SK-N-SH (cell line): ENCODE measurements around the gene TTC7B. TPM values are rescaled to one million over a fixed set of nuclear protein-coding genes. Genes with fewer than 3 reads are reported as not detected.

Source experiments
- CTCF ChIA-PET: fragments of 300-600, 350-600 bp; formaldehyde crosslinking; extraction: SDS; loops from one replicate; lab custom pipeline; 2021; lab: Yijun Ruan, JAX
- POLR2A ChIA-PET: fragments of 350-600 bp; sonication (Branson Sonifier 250); formaldehyde crosslinking; extraction: SDS; loops from one replicate; lab custom pipeline; 2020; ENCODE audit warnings: antibody characterized with exemption, inconsistent platforms; lab: Yijun Ruan, JAX
- DNase-seq: peaks from one replicate; pipeline ENCODE4 v3.0.0; 2012
- H2AFZ ChIP-seq: fragments of 200-600 bp; sonication (generic); 2 replicates; pipeline ENCODE4 v1.8.1; 2016; ENCODE audit warnings: antibody characterized with exemption, mild to moderate bottlenecking, low read depth
- H3F3A ChIP-seq: fragments of 200-600 bp; sonication (generic); replicated peaks from 2 replicates; pipeline ENCODE3; 2016; ENCODE audit warnings: antibody characterized with exemption, mild to moderate bottlenecking; ENCODE audit not compliant: insufficient read depth
- H3K27ac ChIP-seq, 2 experiments: fragments of 200-500 bp in 1 of 2; fragments of 200-600 bp in 1 of 2; sonication (Bioruptor generic) in 1 of 2; sonication (generic), shearing (Covaris generic) in 1 of 2; 2 replicates each; pipeline versions ENCODE4 v1.5.1 to v1.6.1; 2014 to 2016; ENCODE audit warnings: low read depth in 2 of 2, inconsistent platforms in 1 of 2, low read length in 1 of 2, mild to moderate bottlenecking in 1 of 2, mixed read lengths in 1 of 2
- H3K27me3 ChIP-seq: fragments of 200-600 bp; sonication (generic), shearing (Covaris generic); 2 replicates; pipeline ENCODE4 v1.6.1; 2016; ENCODE audit warnings: mixed run types; ENCODE audit not compliant: insufficient read depth
- H3K36me3 ChIP-seq, 2 experiments: fragments of 200-500 bp in 1 of 2; fragments of 200-600 bp in 1 of 2; sonication (Bioruptor generic) in 1 of 2; sonication (generic) in 1 of 2; replicated peaks in 1 of 2; 2 replicates each; pipeline versions ENCODE3 to v1.5.1; 2014 to 2016; ENCODE audit warnings: low read length in 1 of 2, mild to moderate bottlenecking in 1 of 2; ENCODE audit not compliant: insufficient read depth in 2 of 2, control insufficient read depth in 1 of 2
- H3K4me1 ChIP-seq, 2 experiments: fragments of 200-500 bp in 1 of 2; fragments of 200-600 bp in 1 of 2; sonication (Bioruptor generic) in 1 of 2; sonication (generic), shearing (Covaris generic) in 1 of 2; 2 replicates each; pipeline versions ENCODE4 v1.5.1 to v1.6.1; 2014 to 2016; ENCODE audit warnings: low read depth in 1 of 2, low read length in 1 of 2, mixed run types in 1 of 2; ENCODE audit not compliant: insufficient read depth in 2 of 2, control insufficient read depth in 1 of 2
- H3K4me2 ChIP-seq: fragments of 200-600 bp; sonication (generic), shearing (Covaris generic); 2 replicates; pipeline ENCODE4 v1.6.1; 2017; ENCODE audit warnings: mixed run types
- H3K4me3 ChIP-seq, 2 experiments: fragments of 200-500 bp in 1 of 2; fragments of 200-600 bp in 1 of 2; sonication (Bioruptor generic) in 1 of 2; sonication (generic), shearing (Covaris generic) in 1 of 2; 2 replicates each; pipeline versions ENCODE4 v1.5.1 to v1.8.1; 2014 to 2016; ENCODE audit warnings: low read depth in 2 of 2, inconsistent platforms in 1 of 2, low read length in 1 of 2, mild to moderate bottlenecking in 1 of 2, mixed read lengths in 1 of 2, moderate library complexity in 1 of 2
- H3K79me2 ChIP-seq: fragments of 200-600 bp; sonication (generic); 2 replicates; pipeline ENCODE4 v1.8.1; 2017; ENCODE audit warnings: mild to moderate bottlenecking; ENCODE audit not compliant: insufficient read depth
- H3K9ac ChIP-seq: fragments of 200-600 bp; sonication (generic); 2 replicates; pipeline ENCODE4 v1.6.1; 2017; ENCODE audit warnings: mixed run types
- H3K9me2 ChIP-seq: fragments of 200-600 bp; sonication (generic); 2 replicates; pipeline ENCODE4 v1.6.1; 2017; ENCODE audit warnings: mixed run types
- H3K9me3 ChIP-seq: fragments of 200-600 bp; sonication (generic); 2 replicates; pipeline ENCODE4 v1.6.1; 2017; ENCODE audit warnings: mixed run types, mild to moderate bottlenecking, moderate library complexity
- H4K20me1 ChIP-seq: fragments of 200-600 bp; sonication (generic); 2 replicates; pipeline ENCODE4 v1.6.1; 2017; ENCODE audit warnings: mild to moderate bottlenecking, mixed run types; ENCODE audit not compliant: insufficient read depth
- CHD2 ChIP-seq: fragments of 150-350 bp; IDR thresholded peaks from 2 replicates; pipeline ENCODE4 v1.6.1; 2018; ENCODE audit warnings: low read length; ENCODE audit not compliant: partially characterized antibody
- EP300 ChIP-seq, 2 experiments: IDR thresholded peaks; 2 replicates each; pipeline versions ENCODE4 v1.4.0 to v1.6.1; 2012; ENCODE audit warnings: borderline replicate concordance in 1 of 2, low read depth in 1 of 2, low read length in 1 of 2
- FOSL2 ChIP-seq: IDR thresholded peaks from 2 replicates; pipeline ENCODE4 v1.4.0; 2012; ENCODE audit warnings: low read depth, mild to moderate bottlenecking, moderate library complexity, borderline replicate concordance
- FOXJ3 ChIP-seq: sonication (generic); formaldehyde crosslinking; IDR thresholded peaks from 2 replicates; pipeline ENCODE4 v1.5.1; 2020; ENCODE audit warnings: mild to moderate bottlenecking, missing genetic modification reagents
- GABPA ChIP-seq: IDR thresholded peaks from 2 replicates; pipeline ENCODE4 v1.4.0; 2012; ENCODE audit warnings: low read depth, mild to moderate bottlenecking
- JUND ChIP-seq: IDR thresholded peaks from 2 replicates; pipeline ENCODE4 v1.4.0; 2012
- MEF2A ChIP-seq: IDR thresholded peaks from 2 replicates; pipeline ENCODE4 v1.4.0; 2012; ENCODE audit warnings: low read depth, borderline replicate concordance
- RFX5 ChIP-seq: IDR thresholded peaks from 2 replicates; pipeline ENCODE4 v1.6.1; 2012; ENCODE audit warnings: mild to moderate bottlenecking, improper control_type of control experiment, low read length
- RXRA ChIP-seq: IDR thresholded peaks from 2 replicates; pipeline ENCODE4 v1.4.0; 2012; ENCODE audit warnings: low read depth, mild to moderate bottlenecking, borderline replicate concordance
- SIN3A ChIP-seq: IDR thresholded peaks from 2 replicates; pipeline ENCODE4 v1.6.1; 2012; ENCODE audit warnings: low read depth, mild to moderate bottlenecking, low read length, moderate library complexity, borderline replicate concordance
- TAF1 ChIP-seq: IDR thresholded peaks from 2 replicates; pipeline ENCODE4 v1.6.1; 2012; ENCODE audit warnings: low read depth, mild to moderate bottlenecking, low read length, moderate library complexity, borderline replicate concordance
- TCF12 ChIP-seq: IDR thresholded peaks from 2 replicates; pipeline ENCODE4 v1.4.0; 2012
- TEAD4 ChIP-seq: IDR thresholded peaks from 2 replicates; pipeline ENCODE4 v1.4.0; 2012; ENCODE audit warnings: mild to moderate bottlenecking, borderline replicate concordance; ENCODE audit not compliant: insufficient read depth
- YY1 ChIP-seq: IDR thresholded peaks from 2 replicates; pipeline ENCODE4 v1.4.0; 2012; ENCODE audit warnings: low read depth, mild to moderate bottlenecking
- WGBS: methylation state at CpG from one replicate; pipeline ENCODE4 v1.1.6; 2017; ENCODE audit warnings: low lambda C conversion rate; 5-methylcytosine and 5-hydroxymethylcytosine counted together
- polyA plus RNA-seq, 3 experiments: library from polyadenylated mRNA; depleted of rRNA; stranded (reverse); fragments of >200 nt; gene quantifications; 2 replicates each; pipeline ENCODE4 v1.2.3, GENCODE V29; 2012
- TF ChIP-seq, protein P1 (sequence below): IDR thresholded peaks from 2 replicates; pipeline ENCODE4 v1.4.0; 2012; ENCODE audit warnings: low read depth, borderline replicate concordance
- TF ChIP-seq, protein P2 (sequence below): IDR thresholded peaks from 2 replicates; pipeline ENCODE4 v1.4.0; 2012; ENCODE audit warnings: low read depth
- TF ChIP-seq, protein P3 (sequence below): fragments of 200-600 bp; sonication (generic); IDR thresholded peaks from 2 replicates; pipeline ENCODE4 v1.6.1; 2017; ENCODE audit warnings: antibody characterized with exemption, mild to moderate bottlenecking, moderate library complexity
- TF ChIP-seq, protein P4 (sequence below): IDR thresholded peaks from 2 replicates; pipeline ENCODE4 v1.4.0; 2012; ENCODE audit warnings: low read depth, borderline replicate concordance
- TF ChIP-seq, protein P5 (sequence below): fragments of 150-350 bp; IDR thresholded peaks from 2 replicates; pipeline ENCODE4 v1.6.1; 2017; ENCODE audit warnings: antibody characterized with exemption, low read length, low read depth, borderline replicate concordance
- TF ChIP-seq, protein P6 (sequence below): fragments of 150-350 bp; IDR thresholded peaks from 2 replicates; pipeline ENCODE4 v1.6.1; 2016; ENCODE audit warnings: mild to moderate bottlenecking, low read depth, low read length

The TTC7B gene
- polyA plus RNA-seq, 1 of the 3 experiments (the other 2 are of a cell fraction) = 43.1 TPM

DNA sequence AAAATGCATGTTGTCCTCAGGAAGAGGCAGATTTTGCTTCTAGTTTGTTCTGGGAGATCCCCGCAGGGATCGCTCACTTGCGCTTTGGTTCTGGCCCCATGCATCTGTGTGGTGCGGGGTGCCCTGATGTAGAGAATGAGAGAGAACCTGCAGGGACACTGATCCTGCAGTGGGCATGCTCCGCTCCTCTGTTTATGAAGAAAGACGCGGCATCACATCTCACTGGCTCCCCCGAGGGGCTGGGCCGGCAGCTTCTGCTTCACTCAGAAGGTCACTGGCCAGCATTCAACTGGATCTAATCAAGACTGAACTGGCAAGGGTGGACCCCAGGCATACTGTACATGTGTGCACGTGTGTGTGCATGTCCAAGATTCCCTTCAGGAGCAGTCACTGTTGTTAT is 255.2 kb downstream of the TTC7B start:
- ChIA-PET POLR2A (no interaction called here), CTCF (interaction anchor here (1.3 kb wide), 1 partner anchor 197 kb away, joined by 3 read pairs; no protein-coding TSS in a partner anchor)
- no peaks in the 10 kb centered on the region for H3K79me2 ChIP-seq
- peaks cover 0 to 10% of the 10 kb centered on the region in 2 experiments; a peak in 1 of 4 replicates for H3K4me1 ChIP-seq
- no peak overlapping the region for H3K4me2 ChIP-seq
- H3K36me3 ChIP-seq = peaks cover 0 to 4% of the 10 kb centered on the region in 2 experiments
- H3K4me3 ChIP-seq = no peak overlapping the region
- H3K27ac ChIP-seq = no peak overlapping the region
- no peaks in the 10 kb centered on the region for H3K9me3 ChIP-seq
- H3K9me2 ChIP-seq = no peaks in the 10 kb centered on the region
- H3K27me3 ChIP-seq = no peaks in the 10 kb centered on the region
- TF ChIP-seq GABPA (no peak), EP300 (IDR thresholded peaks at IDR 0.05; ENCODE audit: borderline replicate concordance in 1 of 2, low read depth in 1 of 2, low read length in 1 of 2) (no peak), FOSL2 (no peak), TEAD4 (no peak), TCF12 (no peak), JUND (no peak), FOXJ3 (no peak)
- no peak for DNase-seq
- no peak overlapping the region for H2AFZ ChIP-seq
- 93% methylated on average over 10 of the region's 10 CpGs for WGBS
- H3K9ac ChIP-seq = no peak overlapping the region
- 0 out of 2 replicates have a peak, but pooled peaks cover 2% of the 10 kb centered on the region for H4K20me1 ChIP-seq
- H3F3A ChIP-seq = no peaks in the 10 kb centered on the region

DNA sequence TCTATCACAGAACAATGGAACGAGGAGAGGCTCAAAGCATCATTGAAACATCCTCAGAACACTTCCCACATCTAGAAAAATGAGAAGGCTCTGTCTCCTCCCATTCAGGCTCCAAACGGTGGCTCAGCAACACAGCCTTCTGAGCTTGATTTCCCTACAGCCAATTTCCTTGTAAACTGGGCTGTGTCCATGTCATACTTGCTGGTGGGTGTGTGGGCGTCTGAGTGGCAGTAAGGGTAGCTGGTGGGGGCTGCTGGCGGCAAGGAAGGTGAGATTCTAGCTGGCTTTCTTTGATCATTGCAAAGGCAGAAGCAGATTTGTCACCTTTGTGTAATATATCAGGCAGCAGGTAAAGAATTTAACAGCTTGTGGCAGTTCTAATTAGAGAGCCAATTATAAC is 255.7 kb downstream of the TTC7B start:
- H3F3A ChIP-seq = no peaks in the 10 kb centered on the region
- no peaks in the 10 kb centered on the region for H3K79me2 ChIP-seq
- H3K9me3 ChIP-seq = no peaks in the 10 kb centered on the region
- CTCF ChIA-PET = interaction anchor here (1.3 kb wide), 1 partner anchor 198 kb away, joined by 3 read pairs; no protein-coding TSS in a partner anchor
- peaks cover 0 to 4% of the 10 kb centered on the region in 2 experiments for H3K36me3 ChIP-seq
- no peaks in the 10 kb centered on the region for H3K27me3 ChIP-seq
- 0 out of 2 replicates have a peak, but pooled peaks cover 2% of the 10 kb centered on the region for H4K20me1 ChIP-seq
- POLR2A ChIA-PET = no interaction called here
- peaks cover 0 to 14% of the 10 kb centered on the region in 2 experiments; a peak in 1 of 4 replicates for H3K4me1 ChIP-seq
- H3K4me2 ChIP-seq = no peak overlapping the region
- H3K9me2 ChIP-seq = no peaks in the 10 kb centered on the region
- H3K4me3 ChIP-seq = no peak overlapping the region
- no peak for DNase-seq
- H3K27ac ChIP-seq = no peak overlapping the region
- H3K9ac ChIP-seq = no peak overlapping the region
- 84% methylated on average over 4 of the region's 4 CpGs for WGBS
- no peak overlapping the region for H2AFZ ChIP-seq
- TF ChIP-seq TEAD4 (no peak), FOSL2 (no peak), RFX5 (no peak), RXRA (no peak), TAF1 (no peak), YY1 (no peak), SIN3A (no peak), JUND (no peak), EP300 (IDR thresholded peaks at IDR 0.05; ENCODE audit: borderline replicate concordance in 1 of 2, low read depth in 1 of 2, low read length in 1 of 2) (no peak), MEF2A (no peak), CHD2 (no peak)
- TF ChIP-seq, protein P1, sequence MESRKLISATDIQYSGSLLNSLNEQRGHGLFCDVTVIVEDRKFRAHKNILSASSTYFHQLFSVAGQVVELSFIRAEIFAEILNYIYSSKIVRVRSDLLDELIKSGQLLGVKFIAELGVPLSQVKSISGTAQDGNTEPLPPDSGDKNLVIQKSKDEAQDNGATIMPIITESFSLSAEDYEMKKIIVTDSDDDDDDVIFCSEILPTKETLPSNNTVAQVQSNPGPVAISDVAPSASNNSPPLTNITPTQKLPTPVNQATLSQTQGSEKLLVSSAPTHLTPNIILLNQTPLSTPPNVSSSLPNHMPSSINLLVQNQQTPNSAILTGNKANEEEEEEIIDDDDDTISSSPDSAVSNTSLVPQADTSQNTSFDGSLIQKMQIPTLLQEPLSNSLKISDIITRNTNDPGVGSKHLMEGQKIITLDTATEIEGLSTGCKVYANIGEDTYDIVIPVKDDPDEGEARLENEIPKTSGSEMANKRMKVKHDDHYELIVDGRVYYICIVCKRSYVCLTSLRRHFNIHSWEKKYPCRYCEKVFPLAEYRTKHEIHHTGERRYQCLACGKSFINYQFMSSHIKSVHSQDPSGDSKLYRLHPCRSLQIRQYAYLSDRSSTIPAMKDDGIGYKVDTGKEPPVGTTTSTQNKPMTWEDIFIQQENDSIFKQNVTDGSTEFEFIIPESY = no peak
- TF ChIP-seq, protein P2, sequence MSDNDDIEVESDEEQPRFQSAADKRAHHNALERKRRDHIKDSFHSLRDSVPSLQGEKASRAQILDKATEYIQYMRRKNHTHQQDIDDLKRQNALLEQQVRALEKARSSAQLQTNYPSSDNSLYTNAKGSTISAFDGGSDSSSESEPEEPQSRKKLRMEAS = no peak
- TF ChIP-seq, protein P3, sequence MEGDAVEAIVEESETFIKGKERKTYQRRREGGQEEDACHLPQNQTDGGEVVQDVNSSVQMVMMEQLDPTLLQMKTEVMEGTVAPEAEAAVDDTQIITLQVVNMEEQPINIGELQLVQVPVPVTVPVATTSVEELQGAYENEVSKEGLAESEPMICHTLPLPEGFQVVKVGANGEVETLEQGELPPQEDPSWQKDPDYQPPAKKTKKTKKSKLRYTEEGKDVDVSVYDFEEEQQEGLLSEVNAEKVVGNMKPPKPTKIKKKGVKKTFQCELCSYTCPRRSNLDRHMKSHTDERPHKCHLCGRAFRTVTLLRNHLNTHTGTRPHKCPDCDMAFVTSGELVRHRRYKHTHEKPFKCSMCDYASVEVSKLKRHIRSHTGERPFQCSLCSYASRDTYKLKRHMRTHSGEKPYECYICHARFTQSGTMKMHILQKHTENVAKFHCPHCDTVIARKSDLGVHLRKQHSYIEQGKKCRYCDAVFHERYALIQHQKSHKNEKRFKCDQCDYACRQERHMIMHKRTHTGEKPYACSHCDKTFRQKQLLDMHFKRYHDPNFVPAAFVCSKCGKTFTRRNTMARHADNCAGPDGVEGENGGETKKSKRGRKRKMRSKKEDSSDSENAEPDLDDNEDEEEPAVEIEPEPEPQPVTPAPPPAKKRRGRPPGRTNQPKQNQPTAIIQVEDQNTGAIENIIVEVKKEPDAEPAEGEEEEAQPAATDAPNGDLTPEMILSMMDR = no peak
- TF ChIP-seq, protein P4, sequence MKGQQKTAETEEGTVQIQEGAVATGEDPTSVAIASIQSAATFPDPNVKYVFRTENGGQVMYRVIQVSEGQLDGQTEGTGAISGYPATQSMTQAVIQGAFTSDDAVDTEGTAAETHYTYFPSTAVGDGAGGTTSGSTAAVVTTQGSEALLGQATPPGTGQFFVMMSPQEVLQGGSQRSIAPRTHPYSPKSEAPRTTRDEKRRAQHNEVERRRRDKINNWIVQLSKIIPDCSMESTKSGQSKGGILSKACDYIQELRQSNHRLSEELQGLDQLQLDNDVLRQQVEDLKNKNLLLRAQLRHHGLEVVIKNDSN = no peak
- TF ChIP-seq, protein P5, sequence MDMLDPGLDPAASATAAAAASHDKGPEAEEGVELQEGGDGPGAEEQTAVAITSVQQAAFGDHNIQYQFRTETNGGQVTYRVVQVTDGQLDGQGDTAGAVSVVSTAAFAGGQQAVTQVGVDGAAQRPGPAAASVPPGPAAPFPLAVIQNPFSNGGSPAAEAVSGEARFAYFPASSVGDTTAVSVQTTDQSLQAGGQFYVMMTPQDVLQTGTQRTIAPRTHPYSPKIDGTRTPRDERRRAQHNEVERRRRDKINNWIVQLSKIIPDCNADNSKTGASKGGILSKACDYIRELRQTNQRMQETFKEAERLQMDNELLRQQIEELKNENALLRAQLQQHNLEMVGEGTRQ = no peak
- TF ChIP-seq, protein P6, sequence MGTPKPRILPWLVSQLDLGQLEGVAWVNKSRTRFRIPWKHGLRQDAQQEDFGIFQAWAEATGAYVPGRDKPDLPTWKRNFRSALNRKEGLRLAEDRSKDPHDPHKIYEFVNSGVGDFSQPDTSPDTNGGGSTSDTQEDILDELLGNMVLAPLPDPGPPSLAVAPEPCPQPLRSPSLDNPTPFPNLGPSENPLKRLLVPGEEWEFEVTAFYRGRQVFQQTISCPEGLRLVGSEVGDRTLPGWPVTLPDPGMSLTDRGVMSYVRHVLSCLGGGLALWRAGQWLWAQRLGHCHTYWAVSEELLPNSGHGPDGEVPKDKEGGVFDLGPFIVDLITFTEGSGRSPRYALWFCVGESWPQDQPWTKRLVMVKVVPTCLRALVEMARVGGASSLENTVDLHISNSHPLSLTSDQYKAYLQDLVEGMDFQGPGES = no peak
